ENCODE results near the gene INAFM1.

DNA sequence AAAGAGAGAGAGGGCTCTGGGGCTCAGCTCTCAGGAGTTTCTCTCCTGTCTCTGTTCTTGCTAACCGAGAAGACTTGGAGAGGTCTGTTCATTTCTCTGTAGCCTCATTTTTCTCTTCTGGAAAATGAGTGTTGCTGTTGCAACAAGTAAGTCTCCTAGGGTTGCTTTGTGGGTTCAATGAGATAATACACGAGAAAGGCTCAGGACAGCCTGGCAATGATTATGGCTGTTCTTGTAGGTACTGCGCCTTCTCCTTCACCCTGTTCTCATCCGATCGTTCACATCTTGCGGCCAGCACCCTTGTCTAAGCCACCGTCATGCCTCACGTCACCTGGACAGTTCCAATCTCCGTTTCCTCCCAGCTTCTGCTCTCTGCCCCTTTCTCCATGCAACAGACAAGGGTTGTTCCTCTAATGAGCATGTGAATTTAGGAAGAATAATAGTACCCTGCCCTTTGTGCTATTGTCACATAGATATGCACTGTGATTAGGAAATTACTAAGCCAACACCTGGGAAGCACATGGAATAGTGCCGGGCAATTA is 39.1 kb downstream of the INAFM1 start:
- TF ChIP-seq, protein P1, sequence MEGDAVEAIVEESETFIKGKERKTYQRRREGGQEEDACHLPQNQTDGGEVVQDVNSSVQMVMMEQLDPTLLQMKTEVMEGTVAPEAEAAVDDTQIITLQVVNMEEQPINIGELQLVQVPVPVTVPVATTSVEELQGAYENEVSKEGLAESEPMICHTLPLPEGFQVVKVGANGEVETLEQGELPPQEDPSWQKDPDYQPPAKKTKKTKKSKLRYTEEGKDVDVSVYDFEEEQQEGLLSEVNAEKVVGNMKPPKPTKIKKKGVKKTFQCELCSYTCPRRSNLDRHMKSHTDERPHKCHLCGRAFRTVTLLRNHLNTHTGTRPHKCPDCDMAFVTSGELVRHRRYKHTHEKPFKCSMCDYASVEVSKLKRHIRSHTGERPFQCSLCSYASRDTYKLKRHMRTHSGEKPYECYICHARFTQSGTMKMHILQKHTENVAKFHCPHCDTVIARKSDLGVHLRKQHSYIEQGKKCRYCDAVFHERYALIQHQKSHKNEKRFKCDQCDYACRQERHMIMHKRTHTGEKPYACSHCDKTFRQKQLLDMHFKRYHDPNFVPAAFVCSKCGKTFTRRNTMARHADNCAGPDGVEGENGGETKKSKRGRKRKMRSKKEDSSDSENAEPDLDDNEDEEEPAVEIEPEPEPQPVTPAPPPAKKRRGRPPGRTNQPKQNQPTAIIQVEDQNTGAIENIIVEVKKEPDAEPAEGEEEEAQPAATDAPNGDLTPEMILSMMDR (conservative IDR thresholded peaks at IDR 0.05; ENCODE audit: low read length), result no peak
- no peak for TF ChIP-seq EZH2phosphoT487 (IDR thresholded peaks at IDR 0.05; ENCODE audit: borderline replicate concordance, low read depth, low read length)

Measured in OCI-LY7 (cell line).